GM20000 (cell line): Measurements from ENCODE around the gene TEX261.

ENCODE experiments used
- DNase-seq: peaks from one replicate; pipeline ENCODE4 v3.0.0; 2012; ENCODE audit warnings: low spot score
- CTCF ChIP-seq: IDR thresholded peaks from 2 replicates; pipeline ENCODE4 v1.5.1; 2012; ENCODE audit warnings: mild to moderate bottlenecking, control low read depth; ENCODE audit errors: extremely low read depth, missing control alignments

TEX261 gene

GRCh38 chr2:70977605-70978205 lies 17.0 kb downstream of the TEX261 start:
- no peak for DNase-seq
- TF ChIP-seq CTCF: no peak

- no peak for TF ChIP-seq CTCF
- DNase-seq: peak; percentile 6
Measured at GRCh38 chr2:70975237-70975636, 19.4 kb downstream of the TEX261 start.

GRCh38 chr2:70974592-70974991 lies 20.1 kb downstream of the TEX261 start:
- TF ChIP-seq CTCF: no peak
- no peak for DNase-seq

GRCh38 chr2:70967189-70967588 lies 27.5 kb downstream of the TEX261 start:
- DNase-seq: no peak

GRCh38 chr2:70966681-70967080 lies 28.0 kb downstream of the TEX261 start:
- no peak for TF ChIP-seq CTCF
- DNase-seq: no peak

More at GRCh38 chr2:70967189-70967588, 27.5 kb downstream of the TEX261 start:
- no peak for TF ChIP-seq CTCF

GRCh38 chr2:70965506-70965905 lies 29.2 kb downstream of the TEX261 start:
- TF ChIP-seq CTCF: no peak

GRCh38 chr2:70964596-70965386 lies 29.9 kb downstream of the TEX261 start:
- TF ChIP-seq CTCF: peak; percentile 79
- peak; percentile 84 for DNase-seq

More at GRCh38 chr2:70965506-70965905, 29.2 kb downstream of the TEX261 start:
- no peak for DNase-seq
